Measurements from ENCODE around the gene SDHAF1. TPM values are rescaled to one million over a fixed set of nuclear protein-coding genes. Genes with fewer than 3 reads are reported as not detected.

The SDHAF1 gene
- total and polyA plus RNA-seq, 2 donors (not counting 1 experiment from before 2014, with no cell fraction given), result 22.0 to 24.6 TPM

DNA sequence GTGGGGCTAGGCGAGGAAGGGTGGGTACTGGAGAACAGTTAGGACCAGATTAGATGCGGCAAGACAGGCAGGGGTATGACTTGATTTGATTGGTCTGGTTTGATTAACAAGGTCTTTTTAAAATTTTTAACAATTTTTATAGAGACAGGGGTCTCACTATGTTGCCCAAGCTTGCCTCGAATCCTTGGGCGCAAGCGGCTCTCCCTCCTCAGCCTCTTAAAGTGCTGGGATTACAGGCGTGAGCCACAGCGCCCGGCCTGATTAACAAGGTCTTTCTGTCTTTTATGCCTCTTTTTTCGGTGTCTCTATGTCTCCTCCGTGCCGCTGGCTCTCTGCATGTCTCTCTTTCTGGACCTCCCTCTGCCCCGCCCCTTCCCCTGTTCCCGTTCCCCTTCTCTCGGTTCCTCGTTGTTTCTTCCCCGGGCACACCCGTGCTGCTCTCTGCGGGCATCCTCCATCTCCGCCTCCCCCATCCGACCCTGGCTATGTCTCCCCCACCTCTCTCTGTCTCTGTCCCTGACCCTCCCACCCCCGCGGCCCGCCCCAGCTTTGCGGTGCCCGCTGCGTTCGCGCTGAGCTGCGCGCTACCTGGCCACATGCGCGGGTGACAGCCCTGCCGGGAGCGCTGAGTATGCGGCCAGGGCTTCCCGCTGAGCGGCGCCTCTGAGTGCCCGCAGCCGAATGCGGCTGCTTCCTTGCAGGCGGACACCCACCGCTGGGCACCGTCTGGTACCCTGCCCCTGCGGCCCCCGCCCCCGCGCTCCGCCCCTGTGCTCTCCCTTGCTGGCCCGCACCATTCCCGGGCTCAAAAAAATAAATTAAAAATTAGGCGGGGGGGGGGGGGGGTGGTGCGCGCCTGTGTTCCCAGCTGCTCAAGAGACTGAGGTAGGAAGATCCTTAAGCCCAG, 8.1 kb upstream of the SDHAF1 start:
- Histone ChIP-seq H3K36me3 (replicated peaks in 1 of 2; ENCODE audit: control extremely low read depth in 1 of 2, control insufficient read depth in 1 of 2, extremely low read depth in 1 of 2, insufficient read depth in 2 of 2, low read length in 1 of 2) (no peaks in the 10 kb centered on the region), H3K4me3 (ENCODE audit: control extremely low read depth in 1 of 5, extremely low read depth in 1 of 5, insufficient read depth in 1 of 5, low read depth in 2 of 5, low read length in 4 of 5) (peak overlapping the region in 4 of 5 experiments; percentile 44 to 73 (median 55)), H3K27me3 (replicated peaks in 1 of 4; ENCODE audit: control extremely low read depth in 1 of 4, control insufficient read depth in 3 of 4, insufficient read depth in 4 of 4, low read length in 3 of 4) (peaks cover 0 to 18% (median 3%) of the 10 kb centered on the region in 4 experiments), H3K4me1 (ENCODE audit: control insufficient read depth in 2 of 2, insufficient read depth in 2 of 2, low read length in 2 of 2) (peaks cover 6 to 12% of the 10 kb centered on the region in 2 donors), H3K79me2 (ENCODE audit: control insufficient read depth, insufficient read depth, low read length) (no peaks in the 10 kb centered on the region), H3K27ac (ENCODE audit: low read length in 2 of 2) (no peak overlapping the region), H4K20me1 (ENCODE audit: control insufficient read depth, insufficient read depth, low read length, poor library complexity, severe bottlenecking) (no peaks in the 10 kb centered on the region), H3K4me2 (replicated peaks; ENCODE audit: low read depth, low read length, poor library complexity, severe bottlenecking) (peak overlapping the region; percentile 87), H2AFZ (ENCODE audit: insufficient read depth, low read depth, low read length, poor library complexity, severe bottlenecking) (peak overlapping the region; percentile 94), H3K9me3 (ENCODE audit: control extremely low read depth in 1 of 3, control insufficient read depth in 2 of 3, insufficient read depth in 1 of 3, low read length in 2 of 3) (peaks cover 0 to 13% (median 0%) of the 10 kb centered on the region in 3 donors), H3K9ac (ENCODE audit: low read length) (peak overlapping the region; percentile 67)
- POLR2A ChIA-PET, result interaction anchor here (0.7 kb wide), 1 partner anchor 445 kb away, joined by 4 read pairs; no protein-coding TSS in a partner anchor
- CTCF ChIA-PET, result no interaction called here
- intact Hi-C loops (cut with micrococcal nuclease), result no loop called here
- WGBS (ENCODE audit: insufficient coverage), result 9% methylated on average over 43 of the region's 54 CpGs
- Mint-ChIP-seq H3K4me3 (peak overlapping the region; percentile 95), H3K27me3 (peaks cover 29% of the 10 kb centered on the region), H3K9me3 (ENCODE audit: insufficient read depth) (no peaks in the 10 kb centered on the region), H3K27ac (peak overlapping the region; percentile 37), H3K4me1 (peaks cover 5% of the 10 kb centered on the region)
- TF ChIP-seq EZH2 (IDR thresholded peaks at IDR 0.05; ENCODE audit: borderline replicate concordance, insufficient read depth, low read depth, low read length, poor library complexity, severe bottlenecking), result no peak
- TF ChIP-seq, protein P1, sequence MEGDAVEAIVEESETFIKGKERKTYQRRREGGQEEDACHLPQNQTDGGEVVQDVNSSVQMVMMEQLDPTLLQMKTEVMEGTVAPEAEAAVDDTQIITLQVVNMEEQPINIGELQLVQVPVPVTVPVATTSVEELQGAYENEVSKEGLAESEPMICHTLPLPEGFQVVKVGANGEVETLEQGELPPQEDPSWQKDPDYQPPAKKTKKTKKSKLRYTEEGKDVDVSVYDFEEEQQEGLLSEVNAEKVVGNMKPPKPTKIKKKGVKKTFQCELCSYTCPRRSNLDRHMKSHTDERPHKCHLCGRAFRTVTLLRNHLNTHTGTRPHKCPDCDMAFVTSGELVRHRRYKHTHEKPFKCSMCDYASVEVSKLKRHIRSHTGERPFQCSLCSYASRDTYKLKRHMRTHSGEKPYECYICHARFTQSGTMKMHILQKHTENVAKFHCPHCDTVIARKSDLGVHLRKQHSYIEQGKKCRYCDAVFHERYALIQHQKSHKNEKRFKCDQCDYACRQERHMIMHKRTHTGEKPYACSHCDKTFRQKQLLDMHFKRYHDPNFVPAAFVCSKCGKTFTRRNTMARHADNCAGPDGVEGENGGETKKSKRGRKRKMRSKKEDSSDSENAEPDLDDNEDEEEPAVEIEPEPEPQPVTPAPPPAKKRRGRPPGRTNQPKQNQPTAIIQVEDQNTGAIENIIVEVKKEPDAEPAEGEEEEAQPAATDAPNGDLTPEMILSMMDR (IDR thresholded peaks at IDR 0.05), result no peak
- peak; percentile 62 for DNase-seq
- ATAC-seq (ENCODE audit: low read depth), result peak; percentile 85

DNA sequence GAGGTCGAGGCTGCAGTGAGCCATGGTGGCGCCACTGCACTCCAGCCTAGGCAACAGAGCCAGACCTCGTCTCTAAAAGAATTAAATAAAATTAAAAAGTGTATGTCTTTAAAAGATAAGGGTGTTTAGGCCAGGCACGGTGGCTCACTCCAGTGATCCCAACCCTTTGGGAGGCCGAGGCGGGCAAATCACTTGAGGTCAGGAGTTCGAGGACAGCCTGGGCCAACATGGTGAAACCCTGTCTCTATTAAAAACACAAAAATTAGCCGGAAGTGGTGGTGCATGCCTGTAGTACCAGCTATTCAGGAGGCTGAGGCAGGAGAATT, 7.5 kb upstream of the SDHAF1 start:
- 54% methylated on average over 2 of the region's 8 CpGs for WGBS (ENCODE audit: insufficient coverage)
- peaks cover 26% of the 10 kb centered on the region for H3K27me3 Mint-ChIP-seq
- peaks cover 0 to 13% (median 0%) of the 10 kb centered on the region in 3 donors for H3K9me3 ChIP-seq (ENCODE audit: control extremely low read depth in 1 of 3, control insufficient read depth in 2 of 3, insufficient read depth in 1 of 3, low read length in 2 of 3)

More for the DNA sequence above, 7.5 kb upstream of the SDHAF1 start:
- H3K27ac ChIP-seq (ENCODE audit: low read length in 2 of 2), result no peak overlapping the region
- peak overlapping the region; percentile 95 for H3K4me3 Mint-ChIP-seq
- ChIA-PET CTCF (no interaction called here), POLR2A (interaction anchor here (0.7 kb wide), 1 partner anchor 445 kb away, joined by 4 read pairs; no protein-coding TSS in a partner anchor)
- H3K79me2 ChIP-seq (ENCODE audit: control insufficient read depth, insufficient read depth, low read length), result no peaks in the 10 kb centered on the region
- peaks cover 6 to 12% of the 10 kb centered on the region in 2 donors for H3K4me1 ChIP-seq (ENCODE audit: control insufficient read depth in 2 of 2, insufficient read depth in 2 of 2, low read length in 2 of 2)
- TF ChIP-seq, protein P1 (IDR thresholded peaks at IDR 0.05), result no peak
- no peak for TF ChIP-seq EZH2 (IDR thresholded peaks at IDR 0.05; ENCODE audit: borderline replicate concordance, insufficient read depth, low read depth, low read length, poor library complexity, severe bottlenecking)
- H4K20me1 ChIP-seq (ENCODE audit: control insufficient read depth, insufficient read depth, low read length, poor library complexity, severe bottlenecking), result no peaks in the 10 kb centered on the region
- H3K9ac ChIP-seq (ENCODE audit: low read length), result peak overlapping the region; percentile 67
- no peaks in the 10 kb centered on the region for H3K36me3 ChIP-seq (replicated peaks in 1 of 2; ENCODE audit: control extremely low read depth in 1 of 2, control insufficient read depth in 1 of 2, extremely low read depth in 1 of 2, insufficient read depth in 2 of 2, low read length in 1 of 2)
- H3K4me2 ChIP-seq (replicated peaks; ENCODE audit: low read depth, low read length, poor library complexity, severe bottlenecking), result peak overlapping the region; percentile 87
- H3K4me3 ChIP-seq (ENCODE audit: control extremely low read depth in 1 of 5, extremely low read depth in 1 of 5, insufficient read depth in 1 of 5, low read depth in 2 of 5, low read length in 4 of 5), result peak overlapping the region in 4 of 5 experiments; percentile 44 to 73 (median 55)
- no peaks in the 10 kb centered on the region for H3K9me3 Mint-ChIP-seq (ENCODE audit: insufficient read depth)
- H2AFZ ChIP-seq (ENCODE audit: insufficient read depth, low read depth, low read length, poor library complexity, severe bottlenecking), result peak overlapping the region; percentile 94
- peaks cover 5% of the 10 kb centered on the region for H3K4me1 Mint-ChIP-seq
- intact Hi-C loops (cut with micrococcal nuclease), result no loop called here
- ATAC-seq (ENCODE audit: low read depth), result no peak
- DNase-seq, result no peak
- H3K27me3 ChIP-seq (replicated peaks in 1 of 4; ENCODE audit: control extremely low read depth in 1 of 4, control insufficient read depth in 3 of 4, insufficient read depth in 4 of 4, low read length in 3 of 4), result peaks cover 0 to 18% (median 3%) of the 10 kb centered on the region in 4 experiments
- no peak overlapping the region for H3K27ac Mint-ChIP-seq
